H9 (cell line): Measurements from ENCODE around the gene ELOVL4. TPM values are rescaled to one million over a fixed set of nuclear protein-coding genes. Genes with fewer than 3 reads are reported as not detected.

Source experiments
- DNase-seq: peaks from one replicate; pipeline ENCODE4 v3.0.0-alpha.2; 2017
- H2AFZ ChIP-seq: one replicate; pipeline ENCODE4 v1.6.1; 2013; ENCODE audit warnings: mild to moderate bottlenecking, low read length, control low read depth, moderate library complexity
- H2AK5ac ChIP-seq: 2 replicates; pipeline ENCODE4 v1.6.1; 2013; ENCODE audit warnings: low read length, control low read depth, mixed read lengths; ENCODE audit not compliant: insufficient read length
- H2BK120ac ChIP-seq: one replicate; pipeline ENCODE4 v1.6.1; 2013; ENCODE audit warnings: low read depth, mild to moderate bottlenecking, low read length, control low read depth, inconsistent platforms; ENCODE audit not compliant: poor library complexity, severe bottlenecking
- H2BK12ac ChIP-seq: 2 replicates; pipeline ENCODE4 v1.6.1; 2013; ENCODE audit warnings: low read length, control low read depth, mixed read lengths, low read depth; ENCODE audit not compliant: insufficient read length
- H2BK15ac ChIP-seq: 2 replicates; pipeline ENCODE4 v1.6.1; 2013; ENCODE audit warnings: low read depth, low read length, control low read depth
- H2BK20ac ChIP-seq: one replicate; pipeline ENCODE4 v1.6.1; 2013; ENCODE audit warnings: low read depth, mild to moderate bottlenecking, low read length, control low read depth, inconsistent platforms; ENCODE audit not compliant: poor library complexity, severe bottlenecking
- H2BK5ac ChIP-seq: 2 replicates; pipeline ENCODE4 v1.6.1; 2013; ENCODE audit warnings: low read length, control low read depth, mixed read lengths; ENCODE audit not compliant: insufficient read length
- H3K14ac ChIP-seq: 2 replicates; pipeline ENCODE4 v1.6.1; 2013; ENCODE audit warnings: low read length, control low read depth; ENCODE audit not compliant: insufficient read depth
- H3K18ac ChIP-seq: 2 replicates; pipeline ENCODE4 v1.6.1; 2013; ENCODE audit warnings: low read depth, mild to moderate bottlenecking, mixed read lengths, low read length, control low read depth; ENCODE audit not compliant: insufficient read length
- H3K23ac ChIP-seq: 2 replicates; pipeline ENCODE4 v1.6.1; 2013; ENCODE audit warnings: low read length, control low read depth, mixed read lengths, low read depth; ENCODE audit not compliant: insufficient read length
- H3K23me2 ChIP-seq: 2 replicates; pipeline ENCODE4 v1.6.1; 2013; ENCODE audit warnings: low read depth, mild to moderate bottlenecking, mixed read lengths, low read length, control low read depth; ENCODE audit not compliant: insufficient read length, poor library complexity, severe bottlenecking
- H3K27ac ChIP-seq: 2 replicates; pipeline ENCODE4 v1.5.1; 2013; ENCODE audit warnings: low read length, control low read depth, mixed read lengths, low read depth; ENCODE audit not compliant: insufficient read length
- H3K27me3 ChIP-seq: 2 replicates; pipeline ENCODE4 v1.6.1; 2013; ENCODE audit warnings: low read length, control low read depth, inconsistent platforms; ENCODE audit not compliant: insufficient read depth
- H3K4ac ChIP-seq: 2 replicates; pipeline ENCODE4 v1.6.1; 2013; ENCODE audit warnings: low read depth, mild to moderate bottlenecking, control low read depth, inconsistent platforms, low read length, moderate library complexity
- H3K4me1 ChIP-seq: 2 replicates; pipeline ENCODE4 v1.6.1; 2013; ENCODE audit warnings: low read length, control low read depth, inconsistent platforms; ENCODE audit not compliant: insufficient read depth
- H3K4me2 ChIP-seq: 2 replicates; pipeline ENCODE4 v1.6.1; 2013; ENCODE audit warnings: low read length, control low read depth, mixed read lengths; ENCODE audit not compliant: insufficient read length, insufficient read depth
- H3K56ac ChIP-seq: 2 replicates; pipeline ENCODE4 v1.6.1; 2013; ENCODE audit warnings: low read depth, mild to moderate bottlenecking, mixed read lengths, low read length, control low read depth; ENCODE audit not compliant: insufficient read length
- H3K79me1 ChIP-seq: 2 replicates; pipeline ENCODE4 v1.6.1; 2013; ENCODE audit warnings: low read depth, mild to moderate bottlenecking, moderate library complexity, low read length, control low read depth, inconsistent platforms; ENCODE audit not compliant: insufficient read depth, poor library complexity, severe bottlenecking
- H3K79me2 ChIP-seq: 2 replicates; pipeline ENCODE4 v1.6.1; 2013; ENCODE audit warnings: low read length, control low read depth, inconsistent platforms; ENCODE audit not compliant: insufficient read depth
- H3K9ac ChIP-seq: 2 replicates; pipeline ENCODE4 v1.6.1; 2013; ENCODE audit warnings: low read length, control low read depth, mixed read lengths; ENCODE audit not compliant: insufficient read length; ENCODE audit errors: extremely low read depth
- H3K9me3 ChIP-seq: one replicate; pipeline ENCODE4 v1.6.1; 2013; ENCODE audit warnings: low read depth, low read length, inconsistent platforms; ENCODE audit not compliant: control insufficient read depth
- H3T11ph ChIP-seq: one replicate; pipeline ENCODE4 v1.6.1; 2013; ENCODE audit warnings: mild to moderate bottlenecking, low read length, control low read depth, inconsistent platforms
- H4K20me1 ChIP-seq: one replicate; pipeline ENCODE4 v1.6.1; 2013; ENCODE audit not compliant: control insufficient read depth, insufficient read length, insufficient read depth
- H4K5ac ChIP-seq: 2 replicates; pipeline ENCODE4 v1.6.1; 2013; ENCODE audit warnings: low read depth, mild to moderate bottlenecking, mixed read lengths, low read length, control low read depth; ENCODE audit not compliant: insufficient read length
- H4K8ac ChIP-seq: replicated peaks from 2 replicates; pipeline ENCODE4 v1.6.1; 2013; ENCODE audit warnings: low read length, control low read depth, mixed read lengths, low read depth; ENCODE audit not compliant: insufficient read length
- H4K91ac ChIP-seq: 2 replicates; pipeline ENCODE4 v1.6.1; 2013; ENCODE audit warnings: low read depth, mild to moderate bottlenecking, moderate library complexity, mixed read lengths, low read length, control low read depth; ENCODE audit not compliant: insufficient read length
- H3K27ac Mint-ChIP-seq, 3 experiments: 2 replicates in 2 of 3; 3 replicates in 1 of 3; pipeline ENCODE4 v1.8.0; 2020 to 2021; ENCODE audit warnings: mixed read lengths in 3 of 3, mild to moderate bottlenecking in 1 of 3, moderate library complexity in 1 of 3
- H3K27me3 Mint-ChIP-seq: 2 replicates; pipeline ENCODE4 v1.8.0; 2021; ENCODE audit warnings: low read depth, mild to moderate bottlenecking, moderate library complexity, mixed read lengths
- H3K36me3 Mint-ChIP-seq, 3 experiments: 2 replicates in 2 of 3; 3 replicates in 1 of 3; pipeline ENCODE4 v1.8.0; 2020 to 2021; ENCODE audit warnings: low read depth in 3 of 3, mixed read lengths in 3 of 3; ENCODE audit not compliant: insufficient read depth in 1 of 3
- H3K4me1 Mint-ChIP-seq, 2 experiments: 2 replicates each; pipeline ENCODE4 v1.8.0; 2020; ENCODE audit warnings: mixed read lengths in 2 of 2
- H3K4me3 Mint-ChIP-seq, 2 experiments: 2 replicates in 1 of 2; 3 replicates in 1 of 2; pipeline ENCODE4 v1.8.0; 2020 to 2021; ENCODE audit warnings: mild to moderate bottlenecking in 2 of 2, mixed read lengths in 2 of 2, moderate library complexity in 1 of 2
- H3K9me3 Mint-ChIP-seq, 2 experiments: 2 replicates in 1 of 2; 3 replicates in 1 of 2; pipeline ENCODE4 v1.8.0; 2020; ENCODE audit warnings: mild to moderate bottlenecking in 2 of 2, mixed read lengths in 2 of 2, moderate library complexity in 1 of 2
- CTCF ChIP-seq: fragments of 200-600 bp; sonication (generic); conservative IDR thresholded peaks from 3 replicates; pipeline ENCODE4 v1.8.0; 2021; ENCODE audit warnings: antibody characterized with exemption, mild to moderate bottlenecking
- WGBS: extraction: QIAGEN DNeasy Blood & Tissue Kit; methylation state at CpG from one replicate; pipeline ENCODE4 v1.1.7; 2013; ENCODE audit warnings: missing lambda C conversion rate, low lambda C conversion rate, mixed read lengths; ENCODE audit not compliant: insufficient read length; ENCODE audit errors: extremely low coverage; 5-methylcytosine and 5-hydroxymethylcytosine counted together
- total RNA-seq: library from RNA; stranded (reverse); gene quantifications from 2 replicates; pipeline ENCODE4 v1.2.1, GENCODE V29; 2021

ELOVL4 gene
- total RNA-seq, 1 experiment from 2014 or later, result 10.1 TPM

DNA sequence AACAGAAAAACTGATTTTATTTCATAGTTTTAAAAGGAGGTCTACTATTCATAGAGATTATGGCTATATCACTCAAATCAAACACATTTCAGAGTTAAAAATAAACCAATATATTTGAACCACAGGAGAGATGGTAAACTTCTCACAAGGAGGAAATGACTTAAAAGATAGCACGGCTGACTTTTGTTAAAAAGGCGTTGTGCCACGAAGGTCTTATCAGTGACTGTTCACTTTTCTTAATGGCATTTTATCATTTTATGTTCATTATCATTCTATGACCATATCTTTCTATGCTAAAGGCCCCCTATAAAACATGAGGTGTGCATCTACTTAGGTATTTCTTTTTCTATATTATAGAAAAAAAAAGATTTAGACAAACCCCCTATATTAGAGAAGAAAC lies 19.6 kb downstream of the ELOVL4 start:
- H3K27ac Mint-ChIP-seq, result no peak overlapping the region
- Histone ChIP-seq H2BK20ac (no peak overlapping the region), H4K5ac (no peak overlapping the region), H2BK5ac (no peak overlapping the region), H2BK12ac (no peak overlapping the region), H3K56ac (no peak overlapping the region), H3K4me1 (no peaks in the 10 kb centered on the region), H3K9me3 (no peaks in the 10 kb centered on the region), H3K79me1 (no peaks in the 10 kb centered on the region), H3K23me2 (no peaks in the 10 kb centered on the region), H3K9ac (no peak overlapping the region), H3K4me2 (no peak overlapping the region), H3K4ac (no peak overlapping the region), H4K8ac (no peak overlapping the region), H2BK15ac (no peak overlapping the region), H2BK120ac (no peak overlapping the region), H3T11ph (no peak overlapping the region), H4K20me1 (no peaks in the 10 kb centered on the region), H3K27me3 (no peaks in the 10 kb centered on the region), H3K79me2 (no peaks in the 10 kb centered on the region), H3K27ac (no peak overlapping the region), H2AFZ (no peak overlapping the region), H3K18ac (no peak overlapping the region), H3K14ac (no peak overlapping the region), H2AK5ac (no peak overlapping the region), H4K91ac (no peak overlapping the region), H3K23ac (no peak overlapping the region)
- no peaks in the 10 kb centered on the region for H3K9me3 Mint-ChIP-seq
- H3K4me3 Mint-ChIP-seq, result no peak overlapping the region
- H3K27me3 Mint-ChIP-seq, result no peaks in the 10 kb centered on the region
- H3K4me1 Mint-ChIP-seq, result peaks cover 8 to 10% of the 10 kb centered on the region in 2 experiments
- no CpG with 5 or more reads among the region's 3 CpGs for WGBS
- no peak for TF ChIP-seq CTCF
- peaks cover 0 to 3% (median 0%) of the 10 kb centered on the region in 3 experiments; a peak in 3 of 7 replicates for H3K36me3 Mint-ChIP-seq
- DNase-seq, result no peak
